NCI-H2107 (cell line): ENCODE data around the gene FRMD1.
A peak's percentile ranks its signal among the peaks of the same experiment; 100 is the strongest.
"Not testable (repeated sequence)": the region's sequence is repeated elsewhere in the genome, so short reads cannot be mapped to it uniquely, and the experiment has no call there.

Experiments used
- DNase-seq: peaks from one replicate; lab custom pipeline; 2025; lab: John Stamatoyannopoulos, UW

The FRMD1 gene

GRCh38 chr6:168078175-168078942 lies 653 bp downstream of the FRMD1 start:
- no peak for DNase-seq

- DNase-seq, result not testable (repeated sequence)
Observed at GRCh38 chr6:168077401-168077800, 1.6 kb downstream of the FRMD1 start.

DNA sequence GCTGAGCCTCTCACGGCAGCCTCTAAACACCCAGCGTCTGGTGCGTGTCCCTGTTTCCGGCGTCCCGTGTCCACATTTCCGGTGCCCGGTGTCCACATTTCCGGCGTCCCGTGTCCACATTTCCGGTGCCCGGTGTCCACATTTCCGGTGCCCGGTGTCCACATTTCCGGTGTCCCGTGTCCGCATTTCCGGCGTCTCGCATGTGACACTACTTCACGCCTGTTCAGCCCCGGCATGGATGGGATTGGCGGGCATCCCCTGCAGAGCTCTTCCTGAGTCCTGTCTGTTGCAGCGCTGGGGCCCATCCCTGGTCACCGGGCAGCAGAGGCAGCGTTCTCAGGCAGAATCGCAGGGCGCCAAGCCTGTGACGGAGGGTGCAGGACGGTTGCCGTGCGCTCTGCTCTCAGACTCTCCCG lies 3.2 kb downstream of the FRMD1 start:
- DNase-seq, result no peak

DNA sequence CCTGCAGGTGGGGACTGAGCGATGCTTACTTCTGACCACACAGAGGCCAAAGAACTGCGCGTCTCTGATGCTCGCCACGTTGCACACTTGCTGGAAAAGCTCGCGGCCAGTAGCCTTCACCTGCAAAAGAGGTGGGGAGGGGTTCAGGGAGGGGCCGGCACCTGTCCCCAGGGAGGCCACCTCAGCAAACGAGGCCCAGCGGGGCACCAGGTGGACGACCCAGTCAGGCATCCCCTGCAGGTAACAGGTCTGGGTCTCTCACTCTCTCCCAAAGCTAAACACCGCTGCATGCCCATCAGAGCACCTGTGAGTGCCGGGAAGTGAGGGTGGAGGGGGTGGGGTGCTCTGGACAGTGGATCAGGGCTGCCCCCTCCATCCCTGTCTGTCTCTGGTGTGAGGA lies 3.8 kb downstream of the FRMD1 start:
- no peak for DNase-seq

DNA sequence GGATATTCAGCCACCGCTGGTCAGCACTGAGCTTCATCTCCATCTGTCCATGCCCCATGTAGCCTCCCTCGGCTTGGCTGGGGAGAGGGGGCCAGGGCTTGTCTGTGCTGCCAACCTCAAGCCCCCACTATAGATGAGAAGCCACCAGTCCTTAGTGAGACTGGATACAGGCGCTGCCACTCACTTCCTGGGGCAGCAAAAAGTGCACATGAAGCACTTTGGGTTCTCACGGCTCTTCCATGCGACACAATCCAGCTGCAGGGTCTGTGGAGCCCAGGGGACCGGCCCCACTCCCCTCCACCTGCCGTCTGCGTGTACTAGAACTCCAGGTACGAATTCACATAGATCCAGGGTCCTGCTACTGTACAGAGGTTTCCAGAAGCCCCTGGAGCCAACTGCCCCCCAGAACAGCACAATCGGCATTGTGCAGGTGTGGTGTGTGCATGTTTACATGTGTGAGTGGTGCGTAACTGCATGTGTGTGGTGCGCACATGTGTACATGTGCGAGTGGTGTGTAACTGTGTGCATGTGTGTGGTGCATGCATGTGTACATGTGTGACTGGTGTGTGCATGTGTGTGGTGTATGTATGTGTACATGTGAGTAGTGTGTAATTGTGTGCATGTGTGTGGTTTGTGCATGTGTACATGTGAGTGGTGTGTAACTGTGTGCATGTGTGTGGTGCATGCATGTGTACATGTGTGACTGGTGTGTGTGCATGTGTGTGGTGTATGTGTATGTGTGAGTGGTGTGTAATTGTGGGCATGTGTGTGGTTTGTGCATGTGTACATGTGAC lies 4.9 kb downstream of the FRMD1 start:
- DNase-seq, result no peak

GRCh38 chr6:168072730-168073129 lies 6.3 kb downstream of the FRMD1 start:
- no peak for DNase-seq

- no peak for DNase-seq
Observed at GRCh38 chr6:168072261-168072660, 6.8 kb downstream of the FRMD1 start.

DNA sequence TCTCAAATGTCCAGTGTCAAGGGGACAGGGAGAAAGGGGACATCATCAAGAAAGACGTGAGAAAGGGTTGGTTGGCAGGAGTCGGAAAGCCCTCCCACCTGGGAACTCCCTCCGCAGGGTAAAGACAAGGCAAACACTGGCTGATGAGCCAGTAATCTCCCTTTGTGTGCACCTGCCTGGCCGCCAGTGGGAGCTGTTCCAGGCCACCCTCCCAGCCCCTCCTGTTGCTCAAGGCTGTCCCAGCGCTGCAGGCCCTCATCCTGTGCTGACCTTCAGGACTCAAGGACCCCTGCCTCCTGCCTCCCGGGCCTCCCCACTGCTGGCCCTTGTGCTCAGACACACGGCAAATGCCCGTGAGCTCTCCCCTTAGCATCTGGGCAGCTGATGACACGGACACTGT lies 7.4 kb downstream of the FRMD1 start:
- DNase-seq, result no peak

GRCh38 chr6:168070804-168071203 lies 8.2 kb downstream of the FRMD1 start:
- no peak for DNase-seq

GRCh38 chr6:168067081-168067759 lies 11.8 kb downstream of the FRMD1 start:
- DNase-seq, result no peak

- DNase-seq, result no peak
Observed at GRCh38 chr6:168064226-168064807, 14.7 kb downstream of the FRMD1 start.

DNA sequence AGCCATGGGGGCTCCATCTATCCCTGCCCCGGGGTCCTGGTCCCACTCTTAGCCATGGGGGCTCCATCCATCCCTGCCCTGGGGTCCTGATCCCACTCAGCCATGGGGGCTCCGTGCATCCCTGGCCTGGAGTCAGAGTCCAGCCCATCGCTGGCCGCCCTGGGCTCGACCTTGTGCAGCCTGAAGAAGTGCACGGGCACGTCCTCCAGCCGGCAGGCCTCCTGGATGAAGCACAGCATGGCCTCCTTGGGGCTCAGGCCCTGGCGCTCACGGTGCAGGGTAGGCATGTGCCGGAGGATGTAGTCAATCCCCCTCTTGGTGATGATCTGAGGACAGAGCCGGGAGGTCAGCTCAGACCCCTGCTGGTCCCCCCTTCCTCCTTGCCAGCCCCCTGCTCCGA lies 15.6 kb downstream of the FRMD1 start:
- no peak for DNase-seq

DNA sequence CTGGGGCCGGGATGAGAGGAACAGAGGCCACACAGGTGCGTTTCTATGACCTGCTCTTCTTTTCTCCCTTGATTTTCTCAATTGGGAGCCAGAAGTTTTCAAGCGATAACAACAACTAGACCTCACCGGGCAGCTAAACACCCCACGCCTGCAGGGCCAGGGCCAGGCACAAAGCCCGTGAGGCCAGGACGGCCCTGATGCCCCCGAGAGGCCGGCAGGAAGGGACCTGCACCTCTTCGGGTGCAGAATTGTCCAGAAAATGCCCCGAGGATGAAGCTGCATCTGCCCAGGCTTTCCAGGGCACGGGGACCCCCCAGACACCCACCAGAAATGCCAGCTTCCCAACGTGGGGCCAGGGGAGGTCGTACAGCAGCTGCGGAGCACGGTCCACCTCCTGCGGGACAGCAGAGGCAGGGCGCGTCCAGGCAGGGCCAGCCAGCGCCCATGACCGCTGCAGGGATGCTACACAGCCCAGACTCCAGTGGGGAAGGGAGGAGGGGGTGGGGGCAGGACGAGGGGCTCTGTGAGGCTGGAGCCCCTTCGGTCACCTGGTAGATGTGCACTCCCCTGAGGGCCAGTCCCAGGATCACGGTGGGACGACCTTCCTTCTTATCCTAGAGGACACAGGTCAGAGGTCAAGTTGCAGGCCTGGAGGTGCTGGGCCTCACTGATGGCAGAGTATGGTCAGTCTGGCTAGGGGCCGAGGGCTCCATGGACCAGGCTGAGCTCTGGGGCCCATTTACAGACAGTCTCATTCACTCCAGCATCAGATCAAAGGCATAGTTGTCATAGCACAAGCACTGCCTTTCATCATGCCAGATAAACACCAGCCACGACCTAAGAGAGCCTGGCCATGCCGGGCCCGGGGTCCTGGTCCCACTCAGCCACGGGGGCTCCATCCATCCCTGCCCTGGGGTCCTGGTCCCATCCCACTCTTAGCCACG lies 16.4 kb downstream of the FRMD1 start:
- no peak for DNase-seq

GRCh38 chr6:168061269-168062210 lies 17.5 kb downstream of the FRMD1 start:
- DNase-seq, result peak; percentile 85

GRCh38 chr6:168060521-168060931 lies 18.5 kb downstream of the FRMD1 start:
- DNase-seq, result no peak

- no peak for DNase-seq
Observed at GRCh38 chr6:168058691-168059551, 20.1 kb downstream of the FRMD1 start.

- no peak for DNase-seq
Observed at GRCh38 chr6:168057836-168058235, 21.2 kb downstream of the FRMD1 start.

DNA sequence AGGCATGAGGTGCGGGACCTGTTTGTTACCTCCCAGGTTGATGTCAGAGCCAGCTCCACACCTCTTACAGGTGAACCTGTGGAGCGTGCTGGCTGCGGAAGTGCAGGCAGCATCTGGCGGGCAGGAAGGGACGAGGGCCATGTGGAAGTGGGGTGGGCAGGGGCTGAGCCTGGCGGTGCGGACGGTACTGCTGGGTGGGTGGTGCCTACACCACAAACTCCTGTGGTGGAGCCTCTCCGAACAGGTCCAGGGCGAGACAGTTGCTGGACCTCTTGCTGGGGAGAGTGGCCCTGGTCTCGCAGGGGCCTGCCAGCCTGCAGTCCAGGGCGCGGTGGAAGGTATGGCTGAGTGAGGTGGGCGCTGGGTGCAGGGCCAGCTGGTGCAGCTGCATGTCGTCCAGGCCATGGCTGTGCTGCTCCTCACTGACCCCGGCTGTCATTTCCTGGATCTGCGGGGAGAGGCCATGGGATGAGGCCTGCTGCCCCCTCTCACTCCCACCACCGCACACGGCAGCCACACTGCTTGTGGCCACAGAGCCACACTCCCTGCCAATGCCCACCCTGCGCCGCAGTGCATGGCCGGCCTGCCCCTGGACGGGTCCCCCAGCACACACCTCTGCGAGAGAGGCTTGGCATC lies 22.0 kb downstream of the FRMD1 start:
- no peak for DNase-seq
